Loucy (cell line): ENCODE data around the gene PPL.

Experiments used
- H2AFZ ChIP-seq: fragments of 200-600 bp; sonication (generic); 2 replicates; pipeline ENCODE4 v1.6.0; 2016; ENCODE audit warnings: antibody characterized with exemption, mild to moderate bottlenecking, low read length, moderate library complexity
- H3F3A ChIP-seq: fragments of 200-600 bp; 2 replicates; pipeline ENCODE4 v1.6.0; 2016; ENCODE audit warnings: antibody characterized with exemption, low read depth, mild to moderate bottlenecking
- H3K27me3 ChIP-seq: fragments of 200-600 bp; sonication (generic); 2 replicates; pipeline ENCODE4 v1.6.1; 2014; ENCODE audit warnings: low read length, mild to moderate bottlenecking; ENCODE audit not compliant: insufficient read depth, poor library complexity, severe bottlenecking
- H3K36me3 ChIP-seq: fragments of 200-600 bp; sonication (generic); 2 replicates; pipeline ENCODE4 v1.6.1; 2016; ENCODE audit warnings: low read length; ENCODE audit not compliant: insufficient read depth
- H3K4me1 ChIP-seq: fragments of 200-600 bp; sonication (generic); 2 replicates; pipeline ENCODE4 v1.5.1; 2014; ENCODE audit warnings: low read length, mild to moderate bottlenecking; ENCODE audit not compliant: insufficient read depth, poor library complexity, severe bottlenecking
- H3K4me2 ChIP-seq: fragments of 200-600 bp; sonication (generic); 2 replicates; pipeline ENCODE4 v1.6.0; 2014; ENCODE audit warnings: antibody characterized with exemption, low read length, low read depth, mild to moderate bottlenecking; ENCODE audit not compliant: poor library complexity, severe bottlenecking
- H3K4me3 ChIP-seq: fragments of 200-600 bp; sonication (generic); 2 replicates; pipeline ENCODE4 v1.5.1; 2014; ENCODE audit warnings: low read length, mild to moderate bottlenecking, mixed read lengths; ENCODE audit not compliant: poor library complexity, severe bottlenecking
- H3K79me2 ChIP-seq: fragments of 200-600 bp; sonication (generic); 2 replicates; pipeline ENCODE4 v1.6.1; 2014; ENCODE audit warnings: low read length; ENCODE audit not compliant: insufficient read depth
- H3K9ac ChIP-seq: fragments of 200-600 bp; sonication (generic); 2 replicates; pipeline ENCODE4 v1.6.0; 2014; ENCODE audit warnings: mild to moderate bottlenecking, low read depth, low read length, moderate library complexity; ENCODE audit not compliant: poor library complexity, severe bottlenecking
- H3K9me2 ChIP-seq: fragments of 200-600 bp; sonication (generic); replicated peaks from 2 replicates; pipeline ENCODE4 v1.6.1; 2016; ENCODE audit warnings: low read depth, low read length, mixed read lengths
- H3K9me3 ChIP-seq: fragments of 200-600 bp; sonication (generic); 2 replicates; pipeline ENCODE4 v1.6.1; 2014; ENCODE audit warnings: mild to moderate bottlenecking, antibody characterized with exemption, low read length, low read depth; ENCODE audit not compliant: insufficient read depth
- H4K20me1 ChIP-seq: fragments of 200-600 bp; sonication (generic); 2 replicates; pipeline ENCODE4 v1.6.0; 2014; ENCODE audit warnings: antibody characterized with exemption, low read length, mild to moderate bottlenecking; ENCODE audit not compliant: insufficient read depth, poor library complexity, severe bottlenecking
- EZH2phosphoT487 ChIP-seq: fragments of 200-600 bp; IDR thresholded peaks from 2 replicates; pipeline ENCODE4 v1.6.1; 2018; ENCODE audit warnings: antibody characterized with exemption, mild to moderate bottlenecking, moderate library complexity, borderline replicate concordance
- TF ChIP-seq, protein P1 (sequence below): fragments of 200-600 bp; sonication (generic); conservative IDR thresholded peaks from 2 replicates; pipeline ENCODE4 v1.5.1; 2014; ENCODE audit warnings: mild to moderate bottlenecking, antibody characterized with exemption, low read length

Gene PPL

DNA sequence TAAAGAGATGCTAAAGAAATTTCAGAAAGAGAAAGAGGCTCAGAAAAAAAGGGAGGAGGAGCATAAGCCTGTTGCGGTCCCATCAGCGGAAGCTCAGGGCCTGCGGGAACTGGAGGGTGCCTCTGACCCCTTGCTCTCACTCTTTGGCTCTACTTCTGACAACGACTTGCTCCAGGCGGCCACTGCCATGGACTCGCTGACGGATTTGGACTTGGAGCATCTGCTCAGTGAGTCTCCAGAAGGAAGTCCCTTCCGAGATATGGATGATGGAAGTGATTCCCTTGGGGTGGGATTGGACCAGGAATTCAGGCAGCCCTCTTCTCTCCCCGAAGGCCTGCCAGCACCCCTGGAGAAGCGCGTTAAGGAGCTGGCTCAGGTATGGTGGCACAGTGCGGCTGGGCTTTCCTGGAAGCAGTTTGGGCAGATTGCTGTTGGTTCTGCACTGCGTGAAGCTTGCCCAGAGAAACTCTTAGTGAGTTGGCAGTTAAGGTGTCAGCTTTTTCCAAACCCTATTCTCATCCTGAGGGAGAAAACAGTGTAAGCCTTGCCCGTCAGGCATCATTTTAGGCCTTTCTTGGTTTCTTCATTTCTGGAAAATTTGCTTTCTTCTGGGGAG is 76.1 kb downstream of the PPL start:
- Histone ChIP-seq H3F3A (no peaks in the 10 kb centered on the region), H3K36me3 (peaks cover 41% of the 10 kb centered on the region; the same call in 1 of the 2 replicates), H3K27me3 (no peaks in the 10 kb centered on the region), H2AFZ (no peak overlapping the region), H3K9me3 (no peaks in the 10 kb centered on the region), H3K4me2 (no peak overlapping the region), H3K4me3 (no peak overlapping the region), H3K4me1 (no peaks in the 10 kb centered on the region), H3K9ac (no peak overlapping the region), H4K20me1 (peaks cover 7% of the 10 kb centered on the region), H3K79me2 (peaks cover 11% of the 10 kb centered on the region; the same call in 1 of the 2 replicates), H3K9me2 (no peaks in the 10 kb centered on the region)
- no peak for TF ChIP-seq EZH2phosphoT487
- TF ChIP-seq, protein P1, sequence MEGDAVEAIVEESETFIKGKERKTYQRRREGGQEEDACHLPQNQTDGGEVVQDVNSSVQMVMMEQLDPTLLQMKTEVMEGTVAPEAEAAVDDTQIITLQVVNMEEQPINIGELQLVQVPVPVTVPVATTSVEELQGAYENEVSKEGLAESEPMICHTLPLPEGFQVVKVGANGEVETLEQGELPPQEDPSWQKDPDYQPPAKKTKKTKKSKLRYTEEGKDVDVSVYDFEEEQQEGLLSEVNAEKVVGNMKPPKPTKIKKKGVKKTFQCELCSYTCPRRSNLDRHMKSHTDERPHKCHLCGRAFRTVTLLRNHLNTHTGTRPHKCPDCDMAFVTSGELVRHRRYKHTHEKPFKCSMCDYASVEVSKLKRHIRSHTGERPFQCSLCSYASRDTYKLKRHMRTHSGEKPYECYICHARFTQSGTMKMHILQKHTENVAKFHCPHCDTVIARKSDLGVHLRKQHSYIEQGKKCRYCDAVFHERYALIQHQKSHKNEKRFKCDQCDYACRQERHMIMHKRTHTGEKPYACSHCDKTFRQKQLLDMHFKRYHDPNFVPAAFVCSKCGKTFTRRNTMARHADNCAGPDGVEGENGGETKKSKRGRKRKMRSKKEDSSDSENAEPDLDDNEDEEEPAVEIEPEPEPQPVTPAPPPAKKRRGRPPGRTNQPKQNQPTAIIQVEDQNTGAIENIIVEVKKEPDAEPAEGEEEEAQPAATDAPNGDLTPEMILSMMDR, result no peak

DNA sequence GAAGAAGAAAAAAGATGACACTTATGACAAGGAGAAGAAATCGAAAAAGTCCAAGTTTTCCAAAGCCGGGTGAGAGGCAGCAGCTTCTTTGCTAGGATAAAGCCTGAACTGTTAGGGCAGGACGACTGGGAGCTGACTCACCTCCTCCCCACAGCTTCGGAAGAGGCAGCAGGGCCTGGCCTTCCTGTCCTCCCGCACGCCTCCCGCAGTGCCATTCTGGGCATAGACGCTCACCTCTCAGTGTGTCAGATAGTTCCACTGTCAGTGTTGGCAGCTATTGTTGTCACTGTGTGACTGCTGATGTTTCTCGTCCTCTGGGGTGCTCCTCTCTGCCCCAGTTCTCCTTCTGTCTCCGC is 77.1 kb downstream of the PPL start:
- no peak overlapping the region for H2AFZ ChIP-seq
- H3K9ac ChIP-seq, result no peak overlapping the region
- no peaks in the 10 kb centered on the region for H3K4me1 ChIP-seq
- no peaks in the 10 kb centered on the region for H3K9me3 ChIP-seq
- H3K27me3 ChIP-seq, result no peaks in the 10 kb centered on the region
- H3F3A ChIP-seq, result no peaks in the 10 kb centered on the region
- H3K4me3 ChIP-seq, result no peak overlapping the region
- TF ChIP-seq EZH2phosphoT487, result no peak
- TF ChIP-seq, protein P1, result no peak
- H3K9me2 ChIP-seq, result no peaks in the 10 kb centered on the region
- peaks cover 41% of the 10 kb centered on the region; the same call in 1 of the 2 replicates for H3K36me3 ChIP-seq
- peaks cover 7% of the 10 kb centered on the region for H4K20me1 ChIP-seq
- H3K79me2 ChIP-seq, result peaks cover 11% of the 10 kb centered on the region; the same call in 1 of the 2 replicates
- no peak overlapping the region for H3K4me2 ChIP-seq

DNA sequence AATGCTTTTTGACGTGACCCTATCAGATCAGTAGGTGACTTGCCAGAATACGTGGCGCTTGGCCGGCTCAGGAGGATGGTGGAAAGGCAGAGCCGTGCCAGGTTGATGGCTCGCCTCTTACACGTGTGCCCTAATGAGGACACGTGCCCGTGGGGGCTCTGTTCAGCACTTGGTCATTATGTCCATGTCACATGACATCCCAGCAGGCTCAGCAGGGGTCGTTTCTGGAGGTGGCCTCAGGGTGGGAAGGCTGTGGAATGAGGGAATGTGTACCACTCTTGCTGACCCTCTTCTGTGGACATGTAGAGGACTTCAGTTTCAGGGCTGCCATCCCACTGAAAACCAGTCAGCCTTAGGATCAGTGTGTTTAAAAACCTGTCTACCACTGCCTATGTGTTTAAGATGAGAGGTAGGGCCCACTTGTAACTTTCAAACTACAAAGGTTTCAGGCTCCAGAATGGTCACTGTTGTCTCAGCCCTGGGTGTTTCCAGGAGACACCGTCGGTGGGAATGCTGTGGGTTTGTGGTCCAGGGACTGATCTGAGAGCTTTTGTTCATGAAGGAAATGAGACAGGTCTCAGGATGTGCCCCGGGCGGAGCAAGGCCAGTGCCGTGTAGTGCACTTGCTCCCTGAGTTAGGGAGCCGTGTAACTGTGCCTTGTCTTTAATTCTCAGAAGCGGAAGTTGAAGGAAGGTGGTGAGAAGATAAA is 77.6 kb downstream of the PPL start:
- H3K4me3 ChIP-seq, result no peak overlapping the region
- no peaks in the 10 kb centered on the region for H3F3A ChIP-seq
- no peak for TF ChIP-seq EZH2phosphoT487
- TF ChIP-seq, protein P1, result no peak
- no peaks in the 10 kb centered on the region for H3K9me2 ChIP-seq
- peaks cover 11% of the 10 kb centered on the region; the same call in 1 of the 2 replicates for H3K79me2 ChIP-seq
- peaks cover 7% of the 10 kb centered on the region for H4K20me1 ChIP-seq
- H3K27me3 ChIP-seq, result no peaks in the 10 kb centered on the region
- no peak overlapping the region for H3K4me2 ChIP-seq
- H2AFZ ChIP-seq, result no peak overlapping the region
- H3K9ac ChIP-seq, result no peak overlapping the region
- H3K4me1 ChIP-seq, result no peaks in the 10 kb centered on the region
- no peaks in the 10 kb centered on the region for H3K9me3 ChIP-seq
- peaks cover 41% of the 10 kb centered on the region; the same call in 1 of the 2 replicates for H3K36me3 ChIP-seq
